Measurements from ENCODE around the gene C1QTNF6.

C1QTNF6 gene

GRCh38 chr22:37213941-37214730, 26.1 kb upstream of the C1QTNF6 start:
- Histone ChIP-seq H3K9me3 (no peaks in the 10 kb centered on the region), H3K4me1 (ENCODE audit: control insufficient read depth in 1 of 2, insufficient read depth in 1 of 2, low read depth in 1 of 2, low read length in 1 of 2) (peaks cover 7 to 9% of the 10 kb centered on the region in 2 experiments), H3K36me3 (no peaks in the 10 kb centered on the region), H3K27ac (no peak overlapping the region), H3K4me3 (ENCODE audit: low read depth in 1 of 2, low read length in 1 of 2) (no peak overlapping the region), H3K27me3 (no peaks in the 10 kb centered on the region)
- no peak for TF ChIP-seq CTCF (IDR thresholded peaks at IDR 0.05)

DNA sequence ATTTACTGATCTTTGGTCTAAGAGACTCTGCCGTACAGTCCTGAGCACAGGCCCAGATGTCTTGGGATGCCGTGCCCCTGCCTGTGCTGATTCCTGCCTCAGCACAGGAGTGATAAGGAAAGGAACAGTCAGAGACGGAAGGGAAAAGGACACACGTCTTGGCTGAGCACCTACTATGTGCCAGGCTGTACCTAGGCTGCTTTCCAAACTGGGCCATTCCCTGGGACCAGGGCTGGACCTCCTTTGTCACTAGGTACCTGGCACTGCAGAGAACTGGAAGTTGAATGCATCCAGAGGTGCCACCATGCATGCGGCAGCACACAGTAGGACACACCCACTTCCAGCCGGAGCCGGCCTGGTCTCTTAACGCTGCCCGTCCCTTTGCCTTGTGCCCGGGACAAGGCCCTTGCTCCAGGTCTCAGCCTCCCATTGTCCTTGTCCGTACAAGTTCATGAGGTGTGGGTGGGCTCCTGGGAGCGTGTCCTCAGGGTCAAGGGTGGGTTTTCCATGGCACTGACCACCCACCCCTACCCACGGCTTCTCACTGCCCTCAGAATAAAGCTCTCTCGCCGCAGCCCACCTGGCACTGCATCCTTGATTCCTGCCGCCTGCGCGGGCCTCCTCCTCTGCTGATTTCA, 25.3 kb upstream of the C1QTNF6 start:
- no peak overlapping the region for H3K4me3 ChIP-seq (ENCODE audit: low read depth in 1 of 2, low read length in 1 of 2)
- peaks cover 0 to 1% of the 10 kb centered on the region in 2 experiments for H3K4me1 ChIP-seq (ENCODE audit: control insufficient read depth in 1 of 2, insufficient read depth in 1 of 2, low read depth in 1 of 2, low read length in 1 of 2)
- no peak for TF ChIP-seq CTCF (IDR thresholded peaks at IDR 0.05)
- no peaks in the 10 kb centered on the region for H3K9me3 ChIP-seq
- H3K27ac ChIP-seq: no peak overlapping the region
- no peaks in the 10 kb centered on the region for H3K36me3 ChIP-seq
- no peaks in the 10 kb centered on the region for H3K27me3 ChIP-seq

DNA sequence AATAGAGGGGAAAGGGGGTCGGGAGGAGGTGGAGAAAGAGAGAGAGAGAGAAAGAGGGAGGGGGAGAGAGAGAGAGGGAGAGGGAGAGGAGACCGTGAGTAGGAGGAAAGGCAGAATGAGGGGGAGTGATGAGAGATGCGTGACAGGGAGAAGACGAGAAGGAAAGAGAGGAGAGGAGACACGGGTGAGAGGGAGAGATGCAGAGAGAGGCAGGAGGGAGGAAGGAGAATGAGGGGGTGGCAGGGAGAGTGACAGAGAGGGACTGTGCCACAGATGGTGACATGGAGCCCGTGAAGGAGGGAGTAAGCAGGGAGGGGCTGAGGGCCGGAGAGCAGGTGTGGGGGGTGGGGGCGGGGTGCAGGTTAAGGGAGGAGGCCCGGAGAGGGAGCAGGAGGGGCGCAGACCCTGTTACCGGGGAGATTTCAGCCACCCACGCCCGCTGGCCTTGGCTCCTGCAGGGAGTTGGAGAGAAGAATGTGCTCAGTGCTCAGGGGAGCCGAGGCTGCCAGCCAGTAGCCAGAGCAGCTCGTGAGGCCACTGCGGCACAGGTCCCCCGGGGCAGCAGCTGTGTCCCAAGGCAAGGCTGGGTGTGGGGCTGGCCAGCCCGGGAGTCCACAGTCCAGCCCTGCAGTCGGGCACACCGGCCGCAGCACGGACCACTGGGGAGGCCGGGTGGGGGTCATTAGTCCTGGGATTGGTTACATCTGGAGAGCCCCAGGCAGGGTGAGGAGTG, 24.3 kb upstream of the C1QTNF6 start, which contains the start of gene SSTR3:
TSS of gene SSTR3 (minus strand) at position 304 of the 733 bp plus-strand sequence. CDS start 4,674 bp downstream, outside the sequence.
- Histone ChIP-seq H3K9me3 (no peaks in the 10 kb centered on the region), H3K36me3 (no peaks in the 10 kb centered on the region), H3K4me1 (ENCODE audit: control insufficient read depth in 1 of 2, insufficient read depth in 1 of 2, low read depth in 1 of 2, low read length in 1 of 2) (no peaks in the 10 kb centered on the region), H3K27me3 (no peaks in the 10 kb centered on the region), H3K27ac (no peak within 1 kb of the TSS), H3K4me3 (ENCODE audit: low read depth in 1 of 2, low read length in 1 of 2) (no peak within 1 kb of the TSS)
- no peak for TF ChIP-seq CTCF (IDR thresholded peaks at IDR 0.05)

- no peaks in the 10 kb centered on the region for H3K27me3 ChIP-seq
- TF ChIP-seq CTCF (IDR thresholded peaks at IDR 0.05): no peak
- H3K27ac ChIP-seq: no peak overlapping the region
- no peaks in the 10 kb centered on the region for H3K9me3 ChIP-seq
- H3K36me3 ChIP-seq: no peaks in the 10 kb centered on the region
- H3K4me1 ChIP-seq (ENCODE audit: control insufficient read depth in 1 of 2, insufficient read depth in 1 of 2, low read depth in 1 of 2, low read length in 1 of 2): no peaks in the 10 kb centered on the region
- no peak overlapping the region for H3K4me3 ChIP-seq (ENCODE audit: low read depth in 1 of 2, low read length in 1 of 2)
Measured at GRCh38 chr22:37211866-37212173, 23.8 kb upstream of the C1QTNF6 start.

DNA sequence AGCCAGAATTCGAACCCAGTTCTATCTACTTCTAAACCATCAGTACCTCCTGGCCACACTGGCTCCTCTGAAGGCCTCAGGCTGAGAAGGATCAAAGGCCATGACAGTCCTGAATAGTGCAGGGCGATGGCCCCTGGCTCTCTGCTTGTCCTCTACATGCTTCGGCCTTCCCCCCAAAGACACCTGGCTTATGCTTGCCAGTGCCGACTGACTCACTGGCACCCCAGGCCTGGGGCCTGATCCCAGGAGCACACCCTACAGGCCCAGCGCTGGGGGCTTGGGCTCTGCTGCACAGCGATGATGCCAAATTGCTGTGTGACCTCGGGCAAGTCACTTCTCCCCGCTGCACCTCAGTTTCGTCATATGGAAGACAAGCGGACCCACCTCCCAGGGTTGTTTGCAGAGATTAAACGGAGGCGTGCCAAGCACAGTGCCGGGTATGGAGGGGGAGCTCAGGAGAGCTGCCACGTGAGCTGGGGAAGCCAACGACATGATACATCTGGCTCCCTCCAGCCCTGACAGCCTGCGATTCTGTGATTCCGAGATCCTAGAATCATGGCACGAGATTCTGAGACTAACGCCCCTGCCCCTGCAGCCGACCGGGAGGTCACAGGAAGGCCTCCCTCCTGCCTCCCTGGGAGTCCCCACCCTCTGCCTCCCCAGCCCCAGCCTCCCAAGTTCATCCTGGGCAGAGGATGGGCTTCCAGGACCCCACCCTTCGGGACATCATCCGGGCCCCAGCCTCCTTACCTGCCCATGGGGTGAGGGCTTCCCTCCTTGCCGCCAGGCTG, 23.2 kb upstream of the C1QTNF6 start:
- H3K4me3 ChIP-seq (ENCODE audit: low read depth in 1 of 2, low read length in 1 of 2): no peak overlapping the region
- H3K27ac ChIP-seq: no peak overlapping the region
- no peaks in the 10 kb centered on the region for H3K9me3 ChIP-seq
- H3K36me3 ChIP-seq: no peaks in the 10 kb centered on the region
- H3K27me3 ChIP-seq: no peaks in the 10 kb centered on the region
- TF ChIP-seq CTCF (IDR thresholded peaks at IDR 0.05): no peak
- H3K4me1 ChIP-seq (ENCODE audit: control insufficient read depth in 1 of 2, insufficient read depth in 1 of 2, low read depth in 1 of 2, low read length in 1 of 2): no peaks in the 10 kb centered on the region

All from neutrophil (primary cell).